PC-3 (cell line): ENCODE measurements around the gene NOX3. TPM values are rescaled to one million over a fixed set of nuclear protein-coding genes. Genes with fewer than 3 reads are reported as not detected.

Experiments
- ATAC-seq: fragments of 200-7000 bp; cut with Tn5 transposase; 2 replicates; pipeline ENCODE4 v1.9.1; 2020; ENCODE audit warnings: mild to moderate bottlenecking, moderate library complexity
- BruUV-seq: library from RNA; stranded (reverse); fragments of 400-500 nt; replicated peaks from 2 replicates; lab custom pipeline; 2021; lab: Mats Ljungman, UMichigan
- CTCF ChIA-PET: fragments of 300-600 bp; sonication (Branson Sonifier 250); formaldehyde crosslinking; loops from one replicate; lab custom pipeline; 2022; ENCODE audit warnings: antibody characterized with exemption; lab: Charles Lee
- POLR2A ChIA-PET: fragments of 300-600 bp; sonication (Branson Sonifier 250); formaldehyde crosslinking; loops from one replicate; lab custom pipeline; 2022; ENCODE audit warnings: antibody characterized with exemption; ENCODE audit not compliant: unreplicated experiment; lab: Charles Lee
- DNase-seq: peaks from one replicate; pipeline ENCODE4 v3.0.0-alpha.2; 2015
- H2AFZ ChIP-seq: fragments of 300-600 bp; sonication (generic); 2 replicates; pipeline ENCODE4 v1.6.0; 2016; ENCODE audit warnings: antibody characterized with exemption, low read length
- H3F3A ChIP-seq: fragments of 300-600 bp; sonication (generic); one replicate; pipeline ENCODE4 v1.6.0; 2017; ENCODE audit warnings: antibody characterized with exemption, low read length, control low read depth, mild to moderate bottlenecking; ENCODE audit not compliant: unreplicated experiment
- H3K27ac ChIP-seq: fragments of 300-600 bp; sonication (generic); 2 replicates; pipeline ENCODE4 v1.5.1; 2016; ENCODE audit warnings: mild to moderate bottlenecking, low read length
- H3K27me3 ChIP-seq: fragments of 300-600 bp; sonication (generic); 2 replicates; pipeline ENCODE4 v1.6.1; 2016; ENCODE audit warnings: low read length, mixed read lengths
- H3K36me3 ChIP-seq: fragments of 300-600 bp; sonication (generic); 2 replicates; pipeline ENCODE4 v1.6.1; 2016; ENCODE audit warnings: low read depth, mixed run types, low read length, mixed read lengths
- H3K4me1 ChIP-seq: fragments of 300-600 bp; sonication (generic); 2 replicates; pipeline ENCODE4 v1.5.1; 2016; ENCODE audit warnings: low read length; ENCODE audit not compliant: insufficient read depth
- H3K4me2 ChIP-seq: fragments of 300-600 bp; sonication (generic); 2 replicates; pipeline ENCODE4 v1.6.0; 2016; ENCODE audit warnings: low read length
- H3K4me3 ChIP-seq: fragments of 300-600 bp; sonication (generic); 2 replicates; pipeline ENCODE4 v1.5.1; 2016; ENCODE audit warnings: mild to moderate bottlenecking, low read length, mixed read lengths
- H3K79me2 ChIP-seq: fragments of 300-600 bp; sonication (generic); 2 replicates; pipeline ENCODE4 v1.6.1; 2017; ENCODE audit warnings: low read length, mixed read lengths
- H3K9ac ChIP-seq: fragments of 300-600 bp; sonication (generic); 2 replicates; pipeline ENCODE4 v1.6.0; 2016; ENCODE audit warnings: mild to moderate bottlenecking, low read length
- H3K9me2 ChIP-seq: fragments of 300-600 bp; sonication (generic); replicated peaks from 2 replicates; pipeline ENCODE4 v1.6.1; 2016; ENCODE audit warnings: mixed run types, low read length, mixed read lengths
- H3K9me3 ChIP-seq: fragments of 300-600 bp; sonication (generic); 2 replicates; pipeline ENCODE4 v1.6.1; 2016; ENCODE audit warnings: low read length, mixed read lengths
- H4K20me1 ChIP-seq: fragments of 300-600 bp; sonication (generic); 2 replicates; pipeline ENCODE4 v1.6.1; 2016; ENCODE audit warnings: low read length, mixed read lengths
- CTCF ChIP-seq: fragments of 300-600 bp; sonication (generic); conservative IDR thresholded peaks from 2 replicates; pipeline ENCODE4 v1.5.1; 2017; ENCODE audit warnings: antibody characterized with exemption, low read depth, mild to moderate bottlenecking, low read length
- EZH2 ChIP-seq: fragments of 300-600 bp; sonication (generic); IDR thresholded peaks from one replicate; pipeline ENCODE4 v1.6.1; 2017; ENCODE audit warnings: antibody characterized with exemption, mild to moderate bottlenecking, low read length; ENCODE audit not compliant: unreplicated experiment
- EZH2phosphoT487 ChIP-seq: fragments of 300-600 bp; sonication (generic); IDR thresholded peaks from 2 replicates; pipeline ENCODE4 v1.6.1; 2018; ENCODE audit warnings: mild to moderate bottlenecking, antibody characterized with exemption, low read length, borderline replicate concordance
- intact Hi-C: fragments of 100-400 bp; cut with micrococcal nuclease; formaldehyde crosslinking; loops from 2 replicates; pipeline ENCODE4 v1.9.0; 2023
- total RNA-seq: library from RNA; depleted of rRNA; stranded (reverse); fragments of >200 nt; gene quantifications from 2 replicates; pipeline ENCODE4 v1.2.3, GENCODE V29; 2014

Gene NOX3
- total RNA-seq, 1 experiment from 2014 or later: not detected

DNA sequence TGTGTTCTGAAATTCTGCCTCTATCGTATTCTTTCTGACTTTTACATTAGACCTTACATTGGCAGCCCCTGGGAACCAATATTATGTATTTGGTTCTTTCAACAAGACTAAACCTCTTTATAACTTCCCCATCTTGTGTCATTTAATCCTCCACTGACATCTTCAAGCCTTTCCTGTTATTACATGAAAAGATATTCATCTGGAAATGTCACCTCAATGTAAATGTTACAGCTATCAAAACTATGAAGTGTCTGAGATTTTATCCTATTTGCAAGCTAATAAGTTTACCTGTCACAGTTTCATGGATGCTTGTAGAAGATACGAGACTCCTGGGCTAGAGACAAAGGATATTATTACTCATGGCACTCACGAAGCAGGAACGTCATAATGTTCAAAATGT lies 43.9 kb upstream of the NOX3 start:
- ATAC-seq: no peak
- BruUV-seq: no TSS peak

GRCh38 chr6:155498370-155498769 lies 42.7 kb upstream of the NOX3 start:
- Histone ChIP-seq H4K20me1 (no peaks in the 10 kb centered on the region), H3K4me2 (no peak overlapping the region), H3K4me3 (no peak overlapping the region), H3K27ac (no peak overlapping the region), H3K4me1 (peaks cover 16% of the 10 kb centered on the region), H3K36me3 (no peaks in the 10 kb centered on the region), H3K9me2 (no peaks in the 10 kb centered on the region), H3K79me2 (no peaks in the 10 kb centered on the region), H2AFZ (no peak overlapping the region), H3F3A (peaks cover 7% of the 10 kb centered on the region), H3K27me3 (no peaks in the 10 kb centered on the region), H3K9ac (no peak overlapping the region), H3K9me3 (no peaks in the 10 kb centered on the region)
- ATAC-seq: no peak
- ChIA-PET CTCF (no interaction called here), POLR2A (no interaction called here)
- no TSS peak for BruUV-seq
- no peak for DNase-seq
- no peak for TF ChIP-seq CTCF
- no peak for TF ChIP-seq EZH2
- no peak for TF ChIP-seq EZH2phosphoT487
- intact Hi-C loops: loop anchor here (10.0 kb wide), 1 partner anchor 314 kb away; no protein-coding TSS in a partner anchor

More for the DNA sequence above, 43.9 kb upstream of the NOX3 start:
- Histone ChIP-seq H3K36me3 (no peaks in the 10 kb centered on the region), H2AFZ (no peak overlapping the region), H4K20me1 (no peaks in the 10 kb centered on the region), H3K9me3 (no peaks in the 10 kb centered on the region), H3K9ac (no peak overlapping the region), H3K9me2 (no peaks in the 10 kb centered on the region), H3F3A (no peaks in the 10 kb centered on the region), H3K27ac (no peak overlapping the region), H3K79me2 (no peaks in the 10 kb centered on the region), H3K4me2 (no peak overlapping the region), H3K4me1 (peaks cover 7% of the 10 kb centered on the region), H3K4me3 (no peak overlapping the region), H3K27me3 (no peaks in the 10 kb centered on the region)
- ChIA-PET POLR2A (no interaction called here), CTCF (no interaction called here)
- intact Hi-C loops: loop anchor here (10.0 kb wide), 1 partner anchor 315 kb away; no protein-coding TSS in a partner anchor
- no peak for DNase-seq
- TF ChIP-seq EZH2phosphoT487 (no peak), CTCF (no peak), EZH2 (no peak)

DNA sequence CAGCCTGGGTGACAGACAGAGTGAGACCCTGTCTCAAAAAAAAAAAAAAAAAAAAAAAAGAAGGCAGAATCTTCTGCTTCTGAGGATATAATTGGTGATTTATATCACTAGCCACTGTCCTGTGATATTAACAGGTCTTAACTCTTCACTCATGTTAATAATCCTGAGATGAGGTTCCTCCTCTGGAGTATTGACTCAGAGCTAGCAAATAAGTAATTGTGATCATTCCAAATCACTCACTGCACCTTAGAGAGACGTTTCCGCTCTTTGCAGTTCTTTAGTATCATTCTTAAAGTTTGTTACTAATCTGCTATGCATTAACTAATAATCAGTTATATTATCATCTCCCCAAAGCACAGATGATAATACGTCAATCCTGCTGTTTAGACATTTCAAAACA lies 41.6 kb upstream of the NOX3 start:
- BruUV-seq: no TSS peak
- H3K27me3 ChIP-seq: no peaks in the 10 kb centered on the region
- no peak overlapping the region for H3K4me3 ChIP-seq
- ChIA-PET CTCF (no interaction called here), POLR2A (no interaction called here)
- H3K4me2 ChIP-seq: no peak overlapping the region
- H4K20me1 ChIP-seq: no peaks in the 10 kb centered on the region
- TF ChIP-seq CTCF (no peak), EZH2 (no peak), EZH2phosphoT487 (no peak)
- DNase-seq (no peak), ATAC-seq (no peak)
- H3K36me3 ChIP-seq: no peaks in the 10 kb centered on the region
- intact Hi-C loops: loop anchor here (10.0 kb wide), 1 partner anchor 312 kb away; no protein-coding TSS in a partner anchor
- H3K9ac ChIP-seq: no peak overlapping the region
- no peak overlapping the region for H3K27ac ChIP-seq
- no peaks in the 10 kb centered on the region for H3K79me2 ChIP-seq
- no peaks in the 10 kb centered on the region for H3K9me3 ChIP-seq
- no peaks in the 10 kb centered on the region for H3K9me2 ChIP-seq
- H3F3A ChIP-seq: peaks cover 7% of the 10 kb centered on the region
- H2AFZ ChIP-seq: no peak overlapping the region
- peaks cover 27% of the 10 kb centered on the region for H3K4me1 ChIP-seq
